Neural cell (in vitro differentiated cells): ENCODE data around the gene MAP4K4. TPM values are rescaled to one million over a fixed set of nuclear protein-coding genes. Genes with fewer than 3 reads are reported as not detected.

Source experiments
- H2AFZ ChIP-seq: fragments of 200-600, 300-800 bp; sonication (generic), shearing (Covaris generic); 2 replicates; pipeline ENCODE4 v1.6.0; 2014; ENCODE audit warnings: low read depth, mild to moderate bottlenecking, antibody characterized with exemption, low read length, moderate library complexity
- H3F3A ChIP-seq: fragments of 200-600 bp; shearing (Covaris generic); 2 replicates; pipeline ENCODE4 v1.6.1; 2016; ENCODE audit warnings: mild to moderate bottlenecking, moderate library complexity, mixed read lengths, antibody characterized with exemption, low read length; ENCODE audit not compliant: insufficient read depth, poor library complexity, severe bottlenecking
- H3K27ac ChIP-seq: fragments of 200-600, 300-800 bp; sonication (generic), shearing (Covaris generic); 2 replicates; pipeline ENCODE4 v1.5.1; 2014; ENCODE audit warnings: mild to moderate bottlenecking, low read length, moderate library complexity
- H3K27me3 ChIP-seq: fragments of 300-800, 200-600 bp; sonication (generic), shearing (Covaris generic); 2 replicates; pipeline ENCODE4 v1.6.0; 2014; ENCODE audit warnings: mild to moderate bottlenecking, low read depth, low read length, moderate library complexity; ENCODE audit not compliant: insufficient read depth
- H3K36me3 ChIP-seq: fragments of 300-800, 200-600 bp; sonication (generic), shearing (Covaris generic); 2 replicates; pipeline ENCODE4 v1.5.1; 2014; ENCODE audit warnings: mild to moderate bottlenecking, antibody characterized with exemption, low read length, moderate library complexity; ENCODE audit not compliant: insufficient read depth
- H3K4me2 ChIP-seq: fragments of 300-800, 200-600 bp; sonication (generic), shearing (Covaris generic); 2 replicates; pipeline ENCODE4 v1.6.0; 2014; ENCODE audit warnings: mild to moderate bottlenecking, low read length
- H3K4me3 ChIP-seq: fragments of 300-800, 200-600 bp; sonication (generic), shearing (Covaris generic); 2 replicates; pipeline ENCODE4 v1.5.1; 2014; ENCODE audit warnings: mild to moderate bottlenecking, low read length, moderate library complexity
- H3K79me2 ChIP-seq: fragments of 200-600 bp; shearing (Covaris generic); replicated peaks from 2 replicates; pipeline ENCODE4 v1.6.0; 2014; ENCODE audit warnings: mild to moderate bottlenecking, low read length, moderate library complexity; ENCODE audit not compliant: insufficient read depth
- H3K9ac ChIP-seq: fragments of 300-800, 200-600 bp; sonication (generic), shearing (Covaris generic); 2 replicates; pipeline ENCODE4 v1.6.1; 2016; ENCODE audit warnings: mild to moderate bottlenecking, low read length, mixed read lengths
- H3K9me2 ChIP-seq: fragments of 200-600 bp; shearing (Covaris generic); 2 replicates; pipeline ENCODE4 v1.6.1; 2016; ENCODE audit warnings: mild to moderate bottlenecking, low read length, mixed read lengths; ENCODE audit not compliant: insufficient read depth
- H3K9me3 ChIP-seq: fragments of 200-600, 300-800 bp; sonication (generic), shearing (Covaris generic); 2 replicates; pipeline ENCODE4 v1.6.1; 2016; ENCODE audit warnings: mild to moderate bottlenecking, mixed run types, low read length, moderate library complexity, mixed read lengths
- H4K20me1 ChIP-seq: fragments of 200-600 bp; shearing (Covaris generic); 2 replicates; pipeline ENCODE4 v1.6.1; 2016; ENCODE audit warnings: mild to moderate bottlenecking, mixed run types; ENCODE audit not compliant: insufficient read depth
- CTCF ChIP-seq: fragments of 450-650 bp; IDR thresholded peaks from 2 replicates; pipeline ENCODE4 v1.5.1; 2014; ENCODE audit warnings: antibody characterized with exemption, mild to moderate bottlenecking, moderate library complexity; ENCODE audit not compliant: poor library complexity, severe bottlenecking
- EP300 ChIP-seq: fragments of 450-650 bp; conservative IDR thresholded peaks from 2 replicates; pipeline ENCODE4 v1.6.1; 2014; ENCODE audit warnings: antibody characterized with exemption, mild to moderate bottlenecking, moderate library complexity; ENCODE audit not compliant: poor library complexity, severe bottlenecking
- EZH2 ChIP-seq: fragments of 200-600, 300-800 bp; shearing (Covaris generic), sonication (generic); IDR thresholded peaks from 2 replicates; pipeline ENCODE4 v1.6.1; 2014; ENCODE audit warnings: antibody characterized with exemption, low read length, borderline replicate concordance, mild to moderate bottlenecking; ENCODE audit not compliant: insufficient read depth, poor library complexity, severe bottlenecking
- MXI1 ChIP-seq: fragments of 450-650 bp; conservative IDR thresholded peaks from 2 replicates; pipeline ENCODE4 v1.6.1; 2014; ENCODE audit warnings: antibody characterized with exemption, mild to moderate bottlenecking; ENCODE audit not compliant: poor library complexity, severe bottlenecking
- POLR2AphosphoS5 ChIP-seq: IDR thresholded peaks from 2 replicates; pipeline ENCODE4 v1.6.1; 2012
- RAD21 ChIP-seq: fragments of 450-650 bp; conservative IDR thresholded peaks from 2 replicates; pipeline ENCODE4 v1.6.1; 2014; ENCODE audit warnings: antibody characterized with exemption, mild to moderate bottlenecking, moderate library complexity
- REST ChIP-seq: IDR thresholded peaks from 2 replicates; pipeline ENCODE4 v1.6.1; 2012; ENCODE audit warnings: borderline replicate concordance
- SMC3 ChIP-seq: fragments of 450-650 bp; conservative IDR thresholded peaks from 2 replicates; pipeline ENCODE4 v1.6.1; 2014; ENCODE audit warnings: antibody characterized with exemption, mild to moderate bottlenecking, moderate library complexity; ENCODE audit not compliant: poor library complexity
- TAF1 ChIP-seq: IDR thresholded peaks from 2 replicates; pipeline ENCODE4 v1.6.1; 2012; ENCODE audit warnings: low read depth
- polyA plus RNA-seq: library from polyadenylated mRNA; depleted of rRNA; stranded (reverse); fragments of >200 nt; gene quantifications from 2 replicates; pipeline ENCODE4 v1.2.3, GENCODE V29; 2014

The MAP4K4 gene
- polyA plus RNA-seq, 1 donor from 2014 or later = 125 TPM

GRCh38 chr2:101881131-101881530 lies 183.6 kb downstream of the MAP4K4 start:
- H3K9ac ChIP-seq = no peak overlapping the region
- no peaks in the 10 kb centered on the region for H3F3A ChIP-seq
- peaks cover 7% of the 10 kb centered on the region for H3K36me3 ChIP-seq
- H3K4me2 ChIP-seq = no peak overlapping the region
- H3K4me3 ChIP-seq = no peak overlapping the region
- H2AFZ ChIP-seq = no peak overlapping the region
- H3K9me2 ChIP-seq = no peaks in the 10 kb centered on the region
- no peak overlapping the region for H3K27ac ChIP-seq
- no peak for TF ChIP-seq REST
- TF ChIP-seq EP300 = no peak
- no peak for TF ChIP-seq CTCF
- no peak for TF ChIP-seq RAD21
- no peak for TF ChIP-seq MXI1
- no peak for TF ChIP-seq EZH2
- no peak for TF ChIP-seq SMC3
- TF ChIP-seq POLR2AphosphoS5 = no peak
- TF ChIP-seq TAF1 = no peak
- no peaks in the 10 kb centered on the region for H3K9me3 ChIP-seq
- H3K79me2 ChIP-seq = peaks cover 4% of the 10 kb centered on the region
- no peaks in the 10 kb centered on the region for H3K27me3 ChIP-seq
- no peaks in the 10 kb centered on the region for H4K20me1 ChIP-seq

- Histone ChIP-seq H3K27ac (no peak overlapping the region), H3K27me3 (no peaks in the 10 kb centered on the region), H3K36me3 (peaks cover 10% of the 10 kb centered on the region), H4K20me1 (no peaks in the 10 kb centered on the region), H3K4me2 (no peak overlapping the region), H3K79me2 (peaks cover 4% of the 10 kb centered on the region), H3K9me3 (no peaks in the 10 kb centered on the region), H2AFZ (no peak overlapping the region), H3K9me2 (no peaks in the 10 kb centered on the region), H3K4me3 (no peak overlapping the region), H3K9ac (no peak overlapping the region), H3F3A (no peaks in the 10 kb centered on the region)
- no peak for TF ChIP-seq REST
- no peak for TF ChIP-seq TAF1
- no peak for TF ChIP-seq EZH2
- TF ChIP-seq RAD21 = no peak
- no peak for TF ChIP-seq EP300
- TF ChIP-seq SMC3 = no peak
- TF ChIP-seq CTCF = no peak
- TF ChIP-seq POLR2AphosphoS5 = no peak
- no peak for TF ChIP-seq MXI1
These were observed 185.3 kb downstream of the MAP4K4 start for GRCh38 chr2:101882769-101883307.
